Neural progenitor cell (in vitro differentiated cells): ENCODE measurements around the gene PAK1. TPM values are rescaled to one million over a fixed set of nuclear protein-coding genes. Genes with fewer than 3 reads are reported as not detected.

Experiments
- DNase-seq: peaks from one replicate; pipeline ENCODE4 v3.0.0-alpha.2; 2016; ENCODE audit warnings: low spot score
- H2AFZ ChIP-seq: fragments of 200-600 bp; sonication (generic); replicated peaks from 2 replicates; pipeline ENCODE4 v1.6.1; 2016; ENCODE audit warnings: antibody characterized with exemption
- H3F3A ChIP-seq: fragments of 200-600 bp; sonication (generic); 2 replicates; pipeline ENCODE4 v1.6.1; 2016; ENCODE audit warnings: antibody characterized with exemption, low read depth
- H3K27ac ChIP-seq: fragments of 200-600 bp; sonication (generic); 2 replicates; pipeline ENCODE4 v1.5.1; 2016; ENCODE audit warnings: mild to moderate bottlenecking
- H3K27me3 ChIP-seq: fragments of 200-600 bp; sonication (generic); 2 replicates; pipeline ENCODE4 v1.6.1; 2016; ENCODE audit warnings: mild to moderate bottlenecking, moderate library complexity
- H3K36me3 ChIP-seq: fragments of 200-600 bp; sonication (generic); 2 replicates; pipeline ENCODE4 v1.5.1; 2016
- H3K4me1 ChIP-seq: fragments of 200-600 bp; sonication (generic); 2 replicates; pipeline ENCODE4 v1.6.1; 2016; ENCODE audit warnings: mixed run types
- H3K4me2 ChIP-seq: fragments of 200-600 bp; sonication (generic); 2 replicates; pipeline ENCODE4 v1.6.1; 2016
- H3K4me3 ChIP-seq: fragments of 200-600 bp; sonication (generic); 2 replicates; pipeline ENCODE4 v1.5.1; 2016
- H3K79me2 ChIP-seq: fragments of 200-600 bp; sonication (generic); 2 replicates; pipeline ENCODE4 v1.6.1; 2016; ENCODE audit warnings: low read depth
- H3K9ac ChIP-seq: fragments of 200-600 bp; sonication (generic); 2 replicates; pipeline ENCODE4 v1.6.1; 2016
- H3K9me3 ChIP-seq: fragments of 200-600 bp; sonication (generic); 2 replicates; pipeline ENCODE4 v1.5.1; 2016; ENCODE audit warnings: low read depth
- H4K20me1 ChIP-seq: fragments of 200-600 bp; sonication (generic); 2 replicates; pipeline ENCODE4 v1.6.1; 2016; ENCODE audit warnings: low read depth
- H3K27ac Mint-ChIP-seq: 3 replicates; pipeline ENCODE4 v1.8.0; 2021; ENCODE audit warnings: mixed read lengths
- H3K27me3 Mint-ChIP-seq: 2 replicates; pipeline ENCODE4 v1.8.0; 2022; ENCODE audit warnings: low read depth, mild to moderate bottlenecking, inconsistent platforms, moderate library complexity, mixed read lengths; ENCODE audit not compliant: insufficient read depth
- H3K36me3 Mint-ChIP-seq: 3 replicates; pipeline ENCODE4 v1.8.0; 2021; ENCODE audit warnings: mixed read lengths
- H3K4me1 Mint-ChIP-seq: 3 replicates; pipeline ENCODE4 v1.8.0; 2021; ENCODE audit warnings: mixed read lengths
- H3K4me3 Mint-ChIP-seq: 3 replicates; pipeline ENCODE4 v1.8.0; 2021; ENCODE audit warnings: mild to moderate bottlenecking, moderate library complexity, mixed read lengths
- H3K9me3 Mint-ChIP-seq: 3 replicates; pipeline ENCODE4 v1.8.0; 2020; ENCODE audit warnings: mixed read lengths
- EZH2 ChIP-seq: fragments of 200-600 bp; sonication (generic); IDR thresholded peaks from 2 replicates; pipeline ENCODE4 v1.6.1; 2017; ENCODE audit warnings: antibody characterized with exemption, mild to moderate bottlenecking, moderate library complexity
- EZH2phosphoT487 ChIP-seq: fragments of 200-600 bp; sonication (generic); IDR thresholded peaks from 2 replicates; pipeline ENCODE4 v1.6.1; 2017; ENCODE audit warnings: antibody characterized with exemption
- total RNA-seq: library from RNA; depleted of rRNA; stranded (reverse); fragments of >200 nt; gene quantifications from 2 replicates; pipeline ENCODE4 v1.2.3, GENCODE V29; 2015; ENCODE audit warnings: low replicate concordance
- TF ChIP-seq, protein P1 (sequence below): fragments of 200-600 bp; sonication (generic); IDR thresholded peaks from 2 replicates; pipeline ENCODE4 v1.5.1; 2017; ENCODE audit warnings: antibody characterized with exemption, mild to moderate bottlenecking

The PAK1 gene
- total RNA-seq, 1 donor from 2014 or later, result 52.1 TPM

DNA sequence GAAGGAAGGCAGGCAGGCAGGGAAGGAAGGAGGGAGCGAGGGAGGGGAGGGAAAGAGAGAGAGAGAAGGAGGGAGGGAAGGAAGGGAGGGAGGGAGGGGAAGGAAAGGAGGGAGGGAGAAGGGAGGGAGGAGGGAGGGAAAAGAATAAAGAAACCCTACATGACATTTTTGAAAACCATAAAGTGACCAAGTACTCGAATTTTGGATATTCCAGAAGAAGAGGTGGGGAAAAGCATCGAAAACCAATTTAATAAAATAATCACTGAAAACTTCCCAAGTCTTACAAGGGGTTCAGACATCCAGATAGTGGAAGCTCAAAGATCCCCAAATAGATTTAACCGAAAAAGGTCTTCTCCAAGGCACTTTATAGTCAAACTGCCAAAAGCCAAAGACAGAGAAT is 184.2 kb downstream of the PAK1 start:
- Histone ChIP-seq H3K9me3 (no peaks in the 10 kb centered on the region), H3F3A (no peaks in the 10 kb centered on the region), H3K27me3 (no peaks in the 10 kb centered on the region), H3K4me2 (no peak overlapping the region), H3K36me3 (no peaks in the 10 kb centered on the region), H4K20me1 (no peaks in the 10 kb centered on the region), H2AFZ (no peak overlapping the region), H3K9ac (no peak overlapping the region), H3K27ac (no peak overlapping the region), H3K4me3 (no peak overlapping the region), H3K79me2 (no peaks in the 10 kb centered on the region), H3K4me1 (no peaks in the 10 kb centered on the region)
- H3K27ac Mint-ChIP-seq, result no peak overlapping the region
- no peaks in the 10 kb centered on the region for H3K36me3 Mint-ChIP-seq
- peaks cover 5% of the 10 kb centered on the region for H3K9me3 Mint-ChIP-seq
- peaks cover 7% of the 10 kb centered on the region for H3K27me3 Mint-ChIP-seq
- no peak for DNase-seq
- TF ChIP-seq EZH2, result no peak
- TF ChIP-seq, protein P1, sequence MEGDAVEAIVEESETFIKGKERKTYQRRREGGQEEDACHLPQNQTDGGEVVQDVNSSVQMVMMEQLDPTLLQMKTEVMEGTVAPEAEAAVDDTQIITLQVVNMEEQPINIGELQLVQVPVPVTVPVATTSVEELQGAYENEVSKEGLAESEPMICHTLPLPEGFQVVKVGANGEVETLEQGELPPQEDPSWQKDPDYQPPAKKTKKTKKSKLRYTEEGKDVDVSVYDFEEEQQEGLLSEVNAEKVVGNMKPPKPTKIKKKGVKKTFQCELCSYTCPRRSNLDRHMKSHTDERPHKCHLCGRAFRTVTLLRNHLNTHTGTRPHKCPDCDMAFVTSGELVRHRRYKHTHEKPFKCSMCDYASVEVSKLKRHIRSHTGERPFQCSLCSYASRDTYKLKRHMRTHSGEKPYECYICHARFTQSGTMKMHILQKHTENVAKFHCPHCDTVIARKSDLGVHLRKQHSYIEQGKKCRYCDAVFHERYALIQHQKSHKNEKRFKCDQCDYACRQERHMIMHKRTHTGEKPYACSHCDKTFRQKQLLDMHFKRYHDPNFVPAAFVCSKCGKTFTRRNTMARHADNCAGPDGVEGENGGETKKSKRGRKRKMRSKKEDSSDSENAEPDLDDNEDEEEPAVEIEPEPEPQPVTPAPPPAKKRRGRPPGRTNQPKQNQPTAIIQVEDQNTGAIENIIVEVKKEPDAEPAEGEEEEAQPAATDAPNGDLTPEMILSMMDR, result no peak
- no peak for TF ChIP-seq EZH2phosphoT487
- no peaks in the 10 kb centered on the region for H3K4me1 Mint-ChIP-seq
- no peak overlapping the region for H3K4me3 Mint-ChIP-seq

DNA sequence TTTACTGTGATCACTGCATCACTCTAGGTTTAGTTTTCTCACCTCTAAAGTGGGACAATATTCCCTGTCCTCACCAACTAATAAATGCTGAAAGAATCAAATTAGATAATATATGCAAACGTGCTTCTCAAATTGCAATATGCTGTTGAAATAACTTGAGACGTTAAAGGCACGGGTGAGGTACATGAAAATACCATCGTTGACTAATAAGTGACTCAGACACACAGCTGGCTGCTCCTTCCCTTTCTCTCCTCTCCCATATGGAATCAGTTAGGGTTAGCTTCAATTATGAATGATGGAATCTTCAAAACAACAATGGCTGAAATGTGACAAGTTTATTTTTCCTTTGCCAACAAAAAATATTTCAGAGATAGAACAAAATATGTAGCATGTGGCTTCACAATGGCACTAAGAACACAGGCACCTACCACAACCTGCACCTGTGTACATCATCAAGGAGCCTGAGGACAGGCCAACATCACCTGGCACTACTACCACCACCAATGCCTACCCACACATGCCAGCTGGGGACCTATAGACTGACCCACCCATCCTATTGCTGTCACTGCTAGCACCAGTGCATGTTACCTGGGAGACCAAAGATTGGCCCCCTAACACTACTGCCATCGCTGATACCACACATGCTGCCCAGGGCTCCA is 186.2 kb downstream of the PAK1 start:
- Mint-ChIP-seq H3K4me3 (no peak overlapping the region), H3K4me1 (no peaks in the 10 kb centered on the region), H3K27me3 (peaks cover 7% of the 10 kb centered on the region), H3K27ac (no peak overlapping the region), H3K9me3 (peaks cover 3% of the 10 kb centered on the region), H3K36me3 (no peaks in the 10 kb centered on the region)
- Histone ChIP-seq H4K20me1 (no peaks in the 10 kb centered on the region), H3K27ac (no peak overlapping the region), H3K9ac (no peak overlapping the region), H3K36me3 (no peaks in the 10 kb centered on the region), H3K4me1 (no peaks in the 10 kb centered on the region), H3F3A (no peaks in the 10 kb centered on the region), H3K9me3 (no peaks in the 10 kb centered on the region), H3K27me3 (no peaks in the 10 kb centered on the region), H2AFZ (no peak overlapping the region), H3K79me2 (no peaks in the 10 kb centered on the region), H3K4me3 (no peak overlapping the region), H3K4me2 (no peak overlapping the region)
- DNase-seq, result no peak
- TF ChIP-seq, protein P1, result no peak
- no peak for TF ChIP-seq EZH2
- no peak for TF ChIP-seq EZH2phosphoT487

DNA sequence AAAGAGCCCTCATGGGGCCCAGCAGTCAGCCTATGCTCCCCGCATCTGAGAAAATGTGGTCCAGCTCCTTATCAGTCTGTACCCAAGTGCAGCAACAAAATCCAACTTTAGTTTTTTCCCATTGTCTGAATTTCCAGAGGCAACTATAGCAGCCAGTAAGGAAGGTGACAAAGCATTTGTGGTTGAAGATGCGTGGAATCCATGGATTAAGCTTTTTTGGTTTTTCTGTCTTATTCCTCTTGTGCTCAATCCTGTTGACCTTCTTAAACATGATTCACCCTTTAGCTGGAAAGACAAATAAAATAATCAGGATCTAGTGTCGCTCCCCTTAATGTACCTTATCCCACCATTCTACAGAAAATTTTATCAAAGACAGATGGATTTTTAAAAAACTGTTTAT is 186.8 kb downstream of the PAK1 start:
- H3K9ac ChIP-seq, result no peak overlapping the region
- H3K27ac Mint-ChIP-seq, result no peak overlapping the region

More for the DNA sequence above, 186.8 kb downstream of the PAK1 start:
- H3K27ac ChIP-seq, result no peak overlapping the region
- H3K27me3 ChIP-seq, result no peaks in the 10 kb centered on the region
- H3K27me3 Mint-ChIP-seq, result peaks cover 7% of the 10 kb centered on the region
- no peak overlapping the region for H3K4me3 ChIP-seq
- no peaks in the 10 kb centered on the region for H3K36me3 ChIP-seq
- H3K4me2 ChIP-seq, result no peak overlapping the region
- H3K4me1 Mint-ChIP-seq, result no peaks in the 10 kb centered on the region
- no peaks in the 10 kb centered on the region for H3K79me2 ChIP-seq
- no peak overlapping the region for H2AFZ ChIP-seq
- peaks cover 3% of the 10 kb centered on the region for H3K9me3 Mint-ChIP-seq
- H3K9me3 ChIP-seq, result no peaks in the 10 kb centered on the region
- no peaks in the 10 kb centered on the region for H3K36me3 Mint-ChIP-seq
- no peak overlapping the region for H3K4me3 Mint-ChIP-seq
- no peaks in the 10 kb centered on the region for H4K20me1 ChIP-seq
- no peak for TF ChIP-seq EZH2phosphoT487
- TF ChIP-seq, protein P1, result no peak
- TF ChIP-seq EZH2, result no peak
- DNase-seq, result no peak
- no peaks in the 10 kb centered on the region for H3K4me1 ChIP-seq
- no peaks in the 10 kb centered on the region for H3F3A ChIP-seq
